DMS114 treated with DMSO at 0.1 percent for 48 hours (cell line): ENCODE measurements around the gene ARSI.
"Not testable (repeated sequence)": the region's sequence is repeated elsewhere in the genome, so short reads cannot be mapped to it uniquely, and the experiment has no call there.

Source experiments
- DNase-seq: peaks from one replicate; lab custom pipeline; 2025; ENCODE audit not compliant: unreplicated experiment; lab: John Stamatoyannopoulos, UW

The ARSI gene

GRCh38 chr5:150248493-150248892 is 54.2 kb downstream of the ARSI start:
- DNase-seq: not testable (repeated sequence)

GRCh38 chr5:150247726-150248125 is 55.0 kb downstream of the ARSI start:
- no peak for DNase-seq

GRCh38 chr5:150246835-150247234 is 55.9 kb downstream of the ARSI start:
- DNase-seq: no peak

- DNase-seq: no peak
These were observed 56.3 kb downstream of the ARSI start for GRCh38 chr5:150246429-150246828.
